H1 (cell line): ENCODE results near the gene PARP1. TPM values are rescaled to one million over a fixed set of nuclear protein-coding genes. Genes with fewer than 3 reads are reported as not detected.

Source experiments
- CTCF ChIA-PET: fragments of 300-600 bp; sonication (Branson Sonifier 250); formaldehyde crosslinking; loops from one replicate; lab custom pipeline; 2021; ENCODE audit not compliant: partially characterized antibody; lab: Charles Lee
- POLR2A ChIA-PET: fragments of 300-600 bp; sonication (Branson Sonifier 250); formaldehyde crosslinking; loops from one replicate; lab custom pipeline; 2021; ENCODE audit warnings: inconsistent platforms; ENCODE audit not compliant: partially characterized antibody; lab: Charles Lee
- DNase-seq, 2 experiments: peaks; one replicate each; pipeline versions ENCODE4 v3.0.0 to v3.0.0-alpha.2; 2010 to 2022; ENCODE audit warnings: low spot score in 2 of 2, low read depth in 1 of 2, mixed read lengths in 1 of 2
- FAIRE-seq: peaks from 2 replicates; lab custom pipeline; 2011; peaks lifted over from hg19 to GRCh38; lab: Jason Lieb, UNC
- H2AFZ ChIP-seq: 2 replicates; pipeline ENCODE4 v1.8.1; 2012; ENCODE audit warnings: low read length, inconsistent platforms
- H2AK5ac ChIP-seq: 2 replicates; pipeline ENCODE4 v1.6.1; 2013; ENCODE audit warnings: low read depth, low read length
- H2BK120ac ChIP-seq: replicated peaks from 2 replicates; pipeline ENCODE3; 2013; ENCODE audit warnings: low read depth, low read length, inconsistent platforms
- H2BK12ac ChIP-seq: 2 replicates; pipeline ENCODE4 v1.6.1; 2013; ENCODE audit warnings: low read depth, low read length
- H2BK15ac ChIP-seq: 2 replicates; pipeline ENCODE4 v1.6.1; 2013; ENCODE audit warnings: low read length
- H2BK20ac ChIP-seq: 2 replicates; pipeline ENCODE4 v1.6.1; 2013; ENCODE audit warnings: low read length
- H2BK5ac ChIP-seq: 2 replicates; pipeline ENCODE4 v1.6.1; 2013; ENCODE audit warnings: low read depth, low read length
- H3K14ac ChIP-seq: 2 replicates; pipeline ENCODE4 v1.6.1; 2013; ENCODE audit warnings: inconsistent platforms; ENCODE audit not compliant: insufficient read length
- H3K18ac ChIP-seq: 2 replicates; pipeline ENCODE4 v1.6.1; 2013; ENCODE audit warnings: low read length; ENCODE audit errors: extremely low read depth
- H3K23ac ChIP-seq: 2 replicates; pipeline ENCODE4 v1.6.1; 2013; ENCODE audit warnings: inconsistent platforms; ENCODE audit not compliant: insufficient read length
- H3K23me2 ChIP-seq: 2 replicates; pipeline ENCODE4 v1.6.1; 2013; ENCODE audit warnings: low read depth, low read length
- H3K27ac ChIP-seq: 2 replicates; pipeline ENCODE4 v1.6.1; 2011; ENCODE audit warnings: low read depth, low read length, inconsistent platforms
- H3K27me3 ChIP-seq, 4 experiments: replicated peaks in 1 of 4; 1 replicate in 1 of 4; 2 replicates in 3 of 4; pipeline versions ENCODE4 v1.6.1 to v1.8.1; 2011 to 2013; ENCODE audit warnings: low read length in 3 of 4, mild to moderate bottlenecking in 3 of 4, inconsistent platforms in 2 of 4, mixed read lengths in 2 of 4, moderate library complexity in 1 of 4; ENCODE audit not compliant: control insufficient read depth in 3 of 4, insufficient read depth in 3 of 4; ENCODE audit errors: extremely low read depth in 1 of 4
- H3K36me3 ChIP-seq, 4 experiments: 2 replicates each; pipeline versions ENCODE4 v1.6.1 to v1.8.1; 2011 to 2013; ENCODE audit warnings: mild to moderate bottlenecking in 4 of 4, low read length in 3 of 4, moderate library complexity in 2 of 4, control low read depth in 1 of 4, inconsistent platforms in 1 of 4; ENCODE audit not compliant: insufficient read depth in 4 of 4, control insufficient read depth in 2 of 4
- H3K4ac ChIP-seq: replicated peaks from 2 replicates; pipeline ENCODE3; 2013; ENCODE audit warnings: low read length, low read depth, mixed read lengths, inconsistent platforms; ENCODE audit not compliant: insufficient read length
- H3K4me1 ChIP-seq, 4 experiments: replicated peaks in 1 of 4; 1 replicate in 1 of 4; 2 replicates in 3 of 4; pipeline versions ENCODE4 v1.6.1 to v1.8.1; 2011 to 2013; ENCODE audit warnings: low read length in 3 of 4, inconsistent platforms in 2 of 4, mixed read lengths in 1 of 4; ENCODE audit not compliant: insufficient read depth in 4 of 4, control insufficient read depth in 3 of 4
- H3K4me2 ChIP-seq, 2 experiments: 2 replicates each; pipeline versions ENCODE4 v1.6.1 to v1.8.1; 2011 to 2013; ENCODE audit warnings: low read depth in 2 of 2, low read length in 2 of 2, control low read depth in 1 of 2, inconsistent platforms in 1 of 2, mild to moderate bottlenecking in 1 of 2; ENCODE audit not compliant: insufficient read depth in 1 of 2
- H3K4me3 ChIP-seq, 4 experiments: fragments of 200-600, 300-600 bp in 1 of 4; sonication (generic), shearing (Covaris generic), sonication (Bioruptor Twin) in 1 of 4; 2 replicates each; pipeline versions ENCODE4 v1.5.1 to v1.8.1; 2011 to 2016; ENCODE audit warnings: low read length in 4 of 4, low read depth in 3 of 4, control low read depth in 2 of 4, inconsistent platforms in 2 of 4, mild to moderate bottlenecking in 2 of 4, mixed read lengths in 1 of 4, moderate library complexity in 1 of 4; ENCODE audit not compliant: insufficient read depth in 2 of 4; ENCODE audit errors: extremely low read depth in 1 of 4
- H3K56ac ChIP-seq: replicated peaks from 2 replicates; pipeline ENCODE3; 2013; ENCODE audit warnings: low read depth, mild to moderate bottlenecking, mixed read lengths, low read length, inconsistent platforms; ENCODE audit not compliant: insufficient read length
- H3K79me1 ChIP-seq: 2 replicates; pipeline ENCODE4 v1.6.1; 2013; ENCODE audit warnings: low read depth, low read length, control low read depth
- H3K79me2 ChIP-seq, 2 experiments: 2 replicates each; pipeline versions ENCODE4 v1.6.1 to v1.8.1; 2012 to 2013; ENCODE audit warnings: low read length in 2 of 2, mild to moderate bottlenecking in 2 of 2, inconsistent platforms in 1 of 2; ENCODE audit not compliant: insufficient read depth in 2 of 2, control insufficient read depth in 1 of 2
- H3K9ac ChIP-seq, 4 experiments: replicated peaks in 1 of 4; 1 replicate in 1 of 4; 2 replicates in 3 of 4; pipeline versions ENCODE4 v1.6.1 to v1.8.1; 2011 to 2013; ENCODE audit warnings: low read depth in 3 of 4, low read length in 3 of 4, control low read depth in 2 of 4, mild to moderate bottlenecking in 2 of 4, moderate library complexity in 2 of 4, inconsistent platforms in 1 of 4; ENCODE audit errors: extremely low read depth in 1 of 4
- H3K9me3 ChIP-seq, 2 experiments: 2 replicates each; pipeline versions ENCODE4 v1.6.1 to v1.8.1; 2012 to 2013; ENCODE audit warnings: mild to moderate bottlenecking in 2 of 2, moderate library complexity in 2 of 2, control low read depth in 1 of 2, inconsistent platforms in 1 of 2, low read depth in 1 of 2, low read length in 1 of 2, mixed read lengths in 1 of 2; ENCODE audit not compliant: insufficient read depth in 2 of 2
- H4K20me1 ChIP-seq, 2 experiments: replicated peaks in 1 of 2; 2 replicates each; pipeline versions ENCODE3 to v1.8.1; 2011 to 2013; ENCODE audit warnings: inconsistent platforms in 2 of 2, low read length in 2 of 2, mild to moderate bottlenecking in 1 of 2; ENCODE audit not compliant: insufficient read depth in 2 of 2, control insufficient read depth in 1 of 2
- H4K5ac ChIP-seq: 2 replicates; pipeline ENCODE4 v1.6.1; 2013; ENCODE audit warnings: low read length, low read depth, mixed read lengths, inconsistent platforms; ENCODE audit not compliant: insufficient read length
- H4K8ac ChIP-seq: 2 replicates; pipeline ENCODE4 v1.8.0; 2013; ENCODE audit warnings: mild to moderate bottlenecking, moderate library complexity, low read length, inconsistent platforms; ENCODE audit not compliant: insufficient read depth; ENCODE audit errors: extremely low read depth
- H4K91ac ChIP-seq: replicated peaks from 2 replicates; pipeline ENCODE3; 2013; ENCODE audit warnings: low read length, mixed read lengths, inconsistent platforms; ENCODE audit not compliant: insufficient read length
- BACH1 ChIP-seq: IDR thresholded peaks from 2 replicates; pipeline ENCODE4 v1.6.1; 2012; ENCODE audit warnings: low read length, improper control_type of control experiment
- CBX8 ChIP-seq: fragments of 300-800, 300-1000 bp; sonication (generic); IDR thresholded peaks from 2 replicates; pipeline ENCODE4 v1.7.1; 2016; ENCODE audit warnings: low read depth, low read length, borderline replicate concordance
- CHD2 ChIP-seq: IDR thresholded peaks from 2 replicates; pipeline ENCODE4 v1.6.1; 2012; ENCODE audit warnings: low read length, improper control_type of control experiment
- CTCF ChIP-seq, 3 experiments: IDR thresholded peaks; 1 replicate in 2 of 3; 2 replicates in 1 of 3; pipeline versions ENCODE4 v1.5.1 to v1.6.1; 2011; ENCODE audit warnings: low read length in 3 of 3, mild to moderate bottlenecking in 3 of 3, inconsistent platforms in 2 of 3, low read depth in 1 of 3, moderate library complexity in 1 of 3; ENCODE audit not compliant: insufficient read depth in 1 of 3; ENCODE audit errors: control extremely low read depth in 1 of 3
- EP300 ChIP-seq, 2 experiments: IDR thresholded peaks; 1 replicate in 1 of 2; 2 replicates in 1 of 2; pipeline ENCODE4 v1.6.1; 2011 to 2012; ENCODE audit warnings: low read depth in 2 of 2, low read length in 2 of 2, mild to moderate bottlenecking in 2 of 2, borderline replicate concordance in 1 of 2, inconsistent platforms in 1 of 2, moderate library complexity in 1 of 2
- GTF2F1 ChIP-seq: IDR thresholded peaks from 2 replicates; pipeline ENCODE4 v1.6.1; 2012; ENCODE audit warnings: low read depth, low read length, improper control_type of control experiment, borderline replicate concordance
- NANOG ChIP-seq: IDR thresholded peaks from 2 replicates; pipeline ENCODE4 v1.6.1; 2011; ENCODE audit warnings: low read length, low read depth, mild to moderate bottlenecking, inconsistent platforms; ENCODE audit not compliant: insufficient read depth, poor library complexity, severe bottlenecking
- POLR2A ChIP-seq, 2 experiments: IDR thresholded peaks; 1 replicate in 1 of 2; 2 replicates in 1 of 2; pipeline ENCODE4 v1.6.1; 2011; ENCODE audit warnings: low read depth in 2 of 2, low read length in 2 of 2, mild to moderate bottlenecking in 2 of 2; ENCODE audit errors: control extremely low read depth in 1 of 2
- SIN3A ChIP-seq, 2 experiments: IDR thresholded peaks in 1 of 2; conservative IDR thresholded peaks in 1 of 2; 2 replicates each; pipeline ENCODE4 v1.6.1; 2011 to 2012; ENCODE audit warnings: low read length in 2 of 2, improper control_type of control experiment in 1 of 2, low read depth in 1 of 2, mild to moderate bottlenecking in 1 of 2
- ZNF274 ChIP-seq: IDR thresholded peaks from 2 replicates; pipeline ENCODE4 v1.7.0; 2012; ENCODE audit warnings: low read length, borderline replicate concordance; ENCODE audit errors: extremely low read depth
- WGBS, 2 experiments: shearing (Covaris generic) in 1 of 2; methylation state at CpG; one replicate each; pipeline versions ENCODE4 v1.1.6 to v1.1.7; 2013 to 2015; ENCODE audit warnings: low lambda C conversion rate in 2 of 2, mixed read lengths in 2 of 2, inconsistent platforms in 1 of 2, low coverage in 1 of 2, missing lambda C conversion rate in 1 of 2; ENCODE audit not compliant: insufficient replicate concordance in 2 of 2, insufficient coverage in 1 of 2, insufficient read length in 1 of 2; ENCODE audit errors: extremely low coverage in 1 of 2, missing lambda C conversion rate in 1 of 2; 5-methylcytosine and 5-hydroxymethylcytosine counted together
- polyA plus RNA-seq, 7 experiments: library from polyadenylated mRNA; depleted of rRNA in 3 of 7; stranded (reverse) in 5 of 7; unstranded in 2 of 7; fragments of >200 nt in 5 of 7; fragments of 200-250 nt in 2 of 7; gene quantifications; 1 replicate in 5 of 7; 2 replicates in 1 of 7; 4 replicates in 1 of 7; pipeline versions ENCODE4 v1.2.1 to v1.2.3, GENCODE V29; 2011 to 2013; ENCODE audit warnings: missing spikeins in 2 of 7, mixed read lengths in 2 of 7
- total RNA-seq: library from RNA; stranded (reverse); fragmentation: NEBNext Ultra II Directional; extraction: Animal tissue kit (Norgen Biotek cat#: 25700); gene quantifications from 2 replicates; pipeline ENCODE4 v1.2.1, GENCODE V29; 2021
- TF ChIP-seq, protein P1 (sequence below): IDR thresholded peaks from 2 replicates; pipeline ENCODE4 v1.6.1; 2012; ENCODE audit warnings: inconsistent platforms

The PARP1 gene
- total and polyA plus RNA-seq, 2 of the 8 experiments (the other 6 are each of a cell fraction or from before 2014, with no cell fraction given) = 416 to 441 TPM

DNA sequence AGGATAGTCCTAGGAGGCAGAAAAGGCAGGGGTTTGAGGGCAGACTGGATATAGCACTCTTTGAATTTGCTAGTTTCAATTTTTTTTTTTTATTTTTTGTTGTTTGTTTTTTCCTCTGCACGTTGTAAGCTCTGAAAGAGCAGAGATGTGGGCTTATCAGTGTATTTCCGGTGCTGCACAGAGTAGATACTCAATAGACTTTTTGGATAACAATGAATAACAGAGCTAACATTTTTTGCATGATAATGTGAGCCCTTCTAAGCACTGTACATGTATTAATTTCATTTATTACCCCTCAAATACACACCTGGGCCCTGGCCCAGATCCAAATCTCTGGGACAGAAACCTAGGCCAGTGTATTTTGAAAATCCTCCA, 17.1 kb upstream of the PARP1 start:
- H3K23me2 ChIP-seq = no peaks in the 10 kb centered on the region
- H2BK5ac ChIP-seq = no peak overlapping the region
- no peak overlapping the region for H4K91ac ChIP-seq
- H4K20me1 ChIP-seq = no peaks in the 10 kb centered on the region
- no peak overlapping the region for H4K5ac ChIP-seq
- no peak overlapping the region for H3K4me2 ChIP-seq
- H3K9ac ChIP-seq = no peak overlapping the region
- no peak overlapping the region for H2BK15ac ChIP-seq
- H2BK120ac ChIP-seq = no peak overlapping the region
- FAIRE-seq (no peak), DNase-seq (no peak)
- H3K9me3 ChIP-seq = no peaks in the 10 kb centered on the region
- no peak overlapping the region for H2AFZ ChIP-seq
- no peak overlapping the region for H3K23ac ChIP-seq
- no peaks in the 10 kb centered on the region for H3K79me2 ChIP-seq
- H3K4ac ChIP-seq = no peak overlapping the region
- H2BK12ac ChIP-seq = no peak overlapping the region
- no peak overlapping the region for H4K8ac ChIP-seq
- no peak overlapping the region for H3K4me3 ChIP-seq
- H3K27ac ChIP-seq = no peak overlapping the region
- no peak overlapping the region for H3K14ac ChIP-seq
- H3K36me3 ChIP-seq = no peaks in the 10 kb centered on the region
- H2AK5ac ChIP-seq = no peak overlapping the region
- H3K79me1 ChIP-seq = no peaks in the 10 kb centered on the region
- TF ChIP-seq CTCF (IDR thresholded peaks at IDR 0.05; ENCODE audit: control extremely low read depth in 1 of 3, insufficient read depth in 1 of 3, low read depth in 1 of 3, low read length in 3 of 3) (no peak), EP300 (IDR thresholded peaks at IDR 0.05; ENCODE audit: borderline replicate concordance in 1 of 2, low read depth in 2 of 2, low read length in 2 of 2) (no peak), ZNF274 (no peak), NANOG (no peak), GTF2F1 (no peak), SIN3A (conservative IDR thresholded peaks at IDR 0.05 in 1 of 2, IDR thresholded peaks at IDR 0.05 in 1 of 2; ENCODE audit: low read depth in 1 of 2, low read length in 2 of 2) (no peak), CHD2 (no peak), POLR2A (IDR thresholded peaks at IDR 0.05; ENCODE audit: control extremely low read depth in 1 of 2, low read depth in 2 of 2, low read length in 2 of 2) (no peak), BACH1 (no peak), CBX8 (no peak)
- TF ChIP-seq, protein P1, sequence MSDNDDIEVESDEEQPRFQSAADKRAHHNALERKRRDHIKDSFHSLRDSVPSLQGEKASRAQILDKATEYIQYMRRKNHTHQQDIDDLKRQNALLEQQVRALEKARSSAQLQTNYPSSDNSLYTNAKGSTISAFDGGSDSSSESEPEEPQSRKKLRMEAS = no peak
- WGBS, 2 experiments = 87% methylated on average over 2 of the region's 2 CpGs; no CpG with 5 or more reads in 1 of the 2 experiments
- no peak overlapping the region for H2BK20ac ChIP-seq
- H3K27me3 ChIP-seq = peaks cover 0 to 2% (median 0%) of the 10 kb centered on the region in 4 experiments; a peak in 1 of 7 replicates
- CTCF ChIA-PET = interaction anchor here (0.7 to 4.0 kb wide), 23 partner anchors 11 to 401 kb away, joined by 3 to 28 read pairs (median 3); partner anchors contain the start of gene PARP1
- no peak overlapping the region for H3K18ac ChIP-seq
- POLR2A ChIA-PET = interaction anchor here (1.0 to 2.6 kb wide), 3 partner anchors 9 to 20 kb away, joined by 3 to 10 read pairs (median 4); partner anchors contain the start of gene PARP1
- no peak overlapping the region for H3K56ac ChIP-seq
- peaks cover 0 to 9% (median 4%) of the 10 kb centered on the region in 4 experiments; a peak in 4 of 7 replicates for H3K4me1 ChIP-seq
